Rectal smooth muscle tissue (tissue), 1 donor: ENCODE results near the gene GNG8.
"Not testable (repeated sequence)": the region's sequence is repeated elsewhere in the genome, so short reads cannot be mapped to it uniquely, and the experiment has no call there.

Experiments used
- H3K27ac ChIP-seq: one replicate; pipeline ENCODE4 v1.7.0; 2013; ENCODE audit warnings: low read depth, low read length, inconsistent platforms
- H3K27me3 ChIP-seq: one replicate; pipeline ENCODE4 v1.7.0; 2013; ENCODE audit warnings: low read length; ENCODE audit not compliant: control insufficient read depth, insufficient read depth
- H3K36me3 ChIP-seq: one replicate; pipeline ENCODE4 v1.7.0; 2013; ENCODE audit warnings: low read length; ENCODE audit not compliant: control insufficient read depth, insufficient read depth
- H3K4me1 ChIP-seq: one replicate; pipeline ENCODE4 v1.7.0; 2013; ENCODE audit warnings: low read length; ENCODE audit not compliant: control insufficient read depth, insufficient read depth
- H3K4me3 ChIP-seq: one replicate; pipeline ENCODE4 v1.7.0; 2013; ENCODE audit warnings: low read length
- H3K9ac ChIP-seq: one replicate; pipeline ENCODE4 v1.7.0; 2013; ENCODE audit warnings: low read length

Gene GNG8

GRCh38 chr19:46634656-46635218, 1.3 kb downstream of the GNG8 start:
- H3K4me3 ChIP-seq, result no peak overlapping the region
- H3K9ac ChIP-seq, result no peak overlapping the region
- H3K27ac ChIP-seq, result no peak overlapping the region
- H3K27me3 ChIP-seq, result peaks cover 7% of the 10 kb centered on the region
- no peaks in the 10 kb centered on the region for H3K36me3 ChIP-seq
- H3K4me1 ChIP-seq, result peaks cover 4% of the 10 kb centered on the region

GRCh38 chr19:46634045-46634655, 1.9 kb downstream of the GNG8 start:
- no peak overlapping the region for H3K27ac ChIP-seq
- peaks cover 2% of the 10 kb centered on the region for H3K4me1 ChIP-seq
- H3K4me3 ChIP-seq, result peak overlapping the region; percentile 65
- H3K9ac ChIP-seq, result no peak overlapping the region
- no peaks in the 10 kb centered on the region for H3K36me3 ChIP-seq
- H3K27me3 ChIP-seq, result peaks cover 7% of the 10 kb centered on the region

- Histone ChIP-seq H3K9ac (no peak overlapping the region), H3K36me3 (no peaks in the 10 kb centered on the region), H3K27ac (no peak overlapping the region), H3K4me1 (no peaks in the 10 kb centered on the region), H3K4me3 (no peak overlapping the region), H3K27me3 (peaks cover 7% of the 10 kb centered on the region)
Observed at GRCh38 chr19:46633130-46633529, 2.9 kb downstream of the GNG8 start.

GRCh38 chr19:46631481-46631880, 4.5 kb downstream of the GNG8 start:
- Histone ChIP-seq H3K9ac (no peak overlapping the region), H3K4me1 (no peaks in the 10 kb centered on the region), H3K27ac (no peak overlapping the region)

GRCh38 chr19:46630586-46631205, 5.3 kb downstream of the GNG8 start:
- H3K36me3 ChIP-seq, result no peaks in the 10 kb centered on the region
- no peak overlapping the region for H3K27ac ChIP-seq
- H3K9ac ChIP-seq, result no peak overlapping the region
- H3K4me3 ChIP-seq, result no peak overlapping the region
- no peaks in the 10 kb centered on the region for H3K4me1 ChIP-seq
- H3K27me3 ChIP-seq, result peaks cover 7% of the 10 kb centered on the region

More at GRCh38 chr19:46631481-46631880, 4.5 kb downstream of the GNG8 start:
- Histone ChIP-seq H3K4me3 (no peak overlapping the region), H3K36me3 (no peaks in the 10 kb centered on the region), H3K27me3 (peaks cover 7% of the 10 kb centered on the region)

- no peak overlapping the region for H3K27ac ChIP-seq
Observed at GRCh38 chr19:46629546-46630025, 6.4 kb downstream of the GNG8 start.

GRCh38 chr19:46628970-46629369, 7.0 kb downstream of the GNG8 start:
- not testable (repeated sequence) for H3K27ac ChIP-seq, H3K36me3 ChIP-seq, H3K4me1 ChIP-seq, H3K9ac ChIP-seq, H3K4me3 ChIP-seq, H3K27me3 ChIP-seq

More at GRCh38 chr19:46629546-46630025, 6.4 kb downstream of the GNG8 start:
- H3K9ac ChIP-seq, result no peak overlapping the region
- no peaks in the 10 kb centered on the region for H3K36me3 ChIP-seq
- H3K4me3 ChIP-seq, result no peak overlapping the region
- H3K4me1 ChIP-seq, result peaks cover 4% of the 10 kb centered on the region
- peaks cover 7% of the 10 kb centered on the region for H3K27me3 ChIP-seq

GRCh38 chr19:46626446-46626845, 9.6 kb downstream of the GNG8 start:
- no peak overlapping the region for H3K27ac ChIP-seq
- H3K4me1 ChIP-seq, result peaks cover 10% of the 10 kb centered on the region

GRCh38 chr19:46625731-46626130, 10.3 kb downstream of the GNG8 start:
- H3K4me1 ChIP-seq, result peaks cover 18% of the 10 kb centered on the region
- H3K4me3 ChIP-seq, result no peak overlapping the region
- H3K9ac ChIP-seq, result no peak overlapping the region
- no peaks in the 10 kb centered on the region for H3K27me3 ChIP-seq
- H3K27ac ChIP-seq, result peak overlapping the region; percentile 75
- H3K36me3 ChIP-seq, result no peaks in the 10 kb centered on the region

More at GRCh38 chr19:46626446-46626845, 9.6 kb downstream of the GNG8 start:
- H3K4me3 ChIP-seq, result no peak overlapping the region
- H3K36me3 ChIP-seq, result no peaks in the 10 kb centered on the region
- no peak overlapping the region for H3K9ac ChIP-seq
- H3K27me3 ChIP-seq, result no peaks in the 10 kb centered on the region

GRCh38 chr19:46624958-46625661, 10.9 kb downstream of the GNG8 start, which contains the start of gene PTGIR:
TSS of gene PTGIR (minus strand) at chr19:46625089. CDS start at chr19:46624225, 864 bp downstream.
- Histone ChIP-seq H3K4me1 (peaks cover 24% of the 10 kb centered on the region), H3K27me3 (no peaks in the 10 kb centered on the region), H3K36me3 (no peaks in the 10 kb centered on the region), H3K27ac (peak within 1 kb of the TSS; percentile 75), H3K4me3 (no peak within 1 kb of the TSS), H3K9ac (no peak within 1 kb of the TSS)

- H3K4me1 ChIP-seq, result peaks cover 29% of the 10 kb centered on the region
- no peak overlapping the region for H3K4me3 ChIP-seq
- H3K9ac ChIP-seq, result no peak overlapping the region
- no peaks in the 10 kb centered on the region for H3K27me3 ChIP-seq
- H3K27ac ChIP-seq, result no peak overlapping the region
- no peaks in the 10 kb centered on the region for H3K36me3 ChIP-seq
Observed at GRCh38 chr19:46623915-46624502, 12.0 kb downstream of the GNG8 start.

GRCh38 chr19:46622118-46622446, 13.9 kb downstream of the GNG8 start:
- Histone ChIP-seq H3K9ac (no peak overlapping the region), H3K4me1 (peaks cover 32% of the 10 kb centered on the region), H3K36me3 (no peaks in the 10 kb centered on the region), H3K4me3 (no peak overlapping the region), H3K27me3 (no peaks in the 10 kb centered on the region), H3K27ac (no peak overlapping the region)
